SK-N-MC (cell line): ENCODE results near the gene TREML4.

Experiments
- EZH2 ChIP-seq: fragments of 200-600 bp; sonication (generic); IDR thresholded peaks from one replicate; pipeline ENCODE4 v1.6.1; 2017; ENCODE audit warnings: antibody characterized with exemption
- POLR2AphosphoS5 ChIP-seq: IDR thresholded peaks from 2 replicates; pipeline ENCODE4 v1.6.1; 2012; ENCODE audit warnings: mild to moderate bottlenecking, low read depth, low read length, borderline replicate concordance

DNA sequence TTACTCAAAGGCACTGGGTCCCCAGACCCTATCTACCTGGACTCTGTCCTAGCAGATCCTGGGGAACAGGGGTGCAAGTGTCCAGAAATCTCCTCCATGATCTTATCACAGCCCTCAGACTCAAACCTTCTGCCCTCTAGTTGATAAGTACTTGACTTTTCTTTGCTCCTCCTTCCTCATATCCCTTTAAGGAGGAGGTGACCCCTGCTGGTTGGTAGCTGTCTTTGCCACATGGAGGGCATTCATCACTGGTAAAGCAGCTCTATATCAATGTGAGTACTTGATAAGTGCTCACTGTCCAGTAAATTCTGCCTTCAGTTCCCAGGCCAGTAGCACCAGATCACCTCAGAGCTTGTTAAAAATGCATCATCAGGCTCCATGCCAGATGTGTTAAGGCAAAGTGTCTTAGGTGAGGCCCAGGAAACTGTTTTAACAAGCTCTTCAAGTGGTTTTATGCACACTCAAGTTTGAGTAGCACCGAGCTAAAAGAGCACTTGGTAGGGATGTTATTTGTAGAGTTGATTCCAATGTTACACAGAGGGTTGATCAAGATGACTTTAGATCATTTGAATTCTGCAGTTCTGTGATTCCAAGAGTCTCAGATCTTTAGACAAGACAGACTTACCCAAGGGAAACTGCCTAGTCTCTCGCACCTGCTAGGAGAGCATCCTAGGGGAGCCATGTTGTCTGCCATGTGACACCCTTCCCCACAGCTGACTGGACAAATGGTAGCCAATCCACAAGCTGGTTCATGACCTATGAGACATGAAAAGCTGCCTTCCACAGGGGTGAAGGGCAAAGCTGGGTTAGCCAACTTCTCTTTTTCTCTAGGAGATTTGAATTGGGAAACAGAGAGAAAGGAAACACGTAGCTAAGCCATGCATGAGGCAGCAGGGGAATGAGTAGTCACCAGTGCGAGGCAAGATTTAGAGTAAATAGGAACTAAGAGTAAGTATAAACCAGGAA, 45.8 kb upstream of the TREML4 start:
- TF ChIP-seq POLR2AphosphoS5 (no peak), EZH2 (no peak)
